Neutrophil (primary cell): Measurements from ENCODE around the gene LSP1.

ENCODE experiments used
- H3K27ac ChIP-seq: fragments of 200-600 bp; sonication (generic); 2 replicates; pipeline ENCODE4 v1.5.1; 2016; ENCODE audit warnings: mild to moderate bottlenecking, moderate library complexity
- H3K27me3 ChIP-seq: fragments of 200-600 bp; sonication (generic); 2 replicates; pipeline ENCODE4 v1.6.0; 2016; ENCODE audit warnings: mild to moderate bottlenecking
- H3K36me3 ChIP-seq: fragments of 200-600 bp; sonication (generic); 2 replicates; pipeline ENCODE4 v1.5.1; 2017
- H3K4me1 ChIP-seq, 2 experiments: fragments of 200-600 bp in 1 of 2; sonication (generic) in 1 of 2; 1 replicate in 1 of 2; 2 replicates in 1 of 2; pipeline versions ENCODE4 v1.5.1 to v1.6.1; 2013 to 2016; ENCODE audit warnings: low read depth in 1 of 2, low read length in 1 of 2, mild to moderate bottlenecking in 1 of 2, moderate library complexity in 1 of 2; ENCODE audit not compliant: control insufficient read depth in 1 of 2, insufficient read depth in 1 of 2
- H3K4me3 ChIP-seq, 2 experiments: fragments of 200-600 bp in 1 of 2; sonication (generic) in 1 of 2; 1 replicate in 1 of 2; 2 replicates in 1 of 2; pipeline ENCODE4 v1.5.1; 2013 to 2016; ENCODE audit warnings: low read depth in 1 of 2, low read length in 1 of 2, mild to moderate bottlenecking in 1 of 2, moderate library complexity in 1 of 2
- H3K9me3 ChIP-seq: fragments of 200-600 bp; sonication (generic); 2 replicates; pipeline ENCODE4 v1.5.1; 2016
- TF ChIP-seq, protein P1 (sequence below): fragments of 200-600 bp; sonication (generic); IDR thresholded peaks from 2 replicates; pipeline ENCODE4 v1.5.1; 2016; ENCODE audit warnings: antibody characterized with exemption

Gene LSP1

DNA sequence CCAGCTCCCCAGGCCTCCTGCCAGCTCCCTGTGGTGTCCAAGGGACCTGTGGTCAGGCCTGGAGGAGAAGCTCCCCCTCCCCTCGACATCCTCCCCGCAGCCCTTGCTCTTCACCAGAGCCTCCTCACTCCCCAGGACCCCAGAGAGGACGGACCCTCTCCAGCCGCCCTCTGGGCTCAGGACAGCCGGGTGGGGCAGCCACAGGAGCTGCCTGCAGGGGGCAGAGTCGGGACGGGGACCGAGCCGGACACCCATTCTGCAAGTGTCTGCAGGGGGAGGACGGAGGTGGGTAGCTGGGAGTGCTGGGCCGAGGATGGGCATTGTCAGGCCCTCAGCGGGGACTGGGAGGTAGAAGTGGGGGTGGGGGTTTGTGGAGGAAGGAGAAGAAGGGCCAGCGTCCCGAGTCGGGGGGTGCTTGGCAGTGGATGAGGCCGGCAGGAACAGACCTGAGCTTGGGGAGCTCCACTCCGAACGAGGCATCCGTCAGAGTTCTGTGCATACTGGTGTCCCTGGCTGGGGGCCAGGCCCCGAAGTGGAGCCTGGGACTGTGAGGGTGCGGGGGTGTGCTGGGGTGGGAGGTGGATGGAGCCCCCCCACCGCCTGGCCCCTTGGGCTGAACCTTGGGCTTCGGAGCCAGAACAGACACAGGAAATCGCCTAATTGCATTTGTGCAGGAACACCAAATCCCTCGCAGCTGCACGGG is 23.6 kb downstream of the LSP1 start:
- TF ChIP-seq, protein P1, sequence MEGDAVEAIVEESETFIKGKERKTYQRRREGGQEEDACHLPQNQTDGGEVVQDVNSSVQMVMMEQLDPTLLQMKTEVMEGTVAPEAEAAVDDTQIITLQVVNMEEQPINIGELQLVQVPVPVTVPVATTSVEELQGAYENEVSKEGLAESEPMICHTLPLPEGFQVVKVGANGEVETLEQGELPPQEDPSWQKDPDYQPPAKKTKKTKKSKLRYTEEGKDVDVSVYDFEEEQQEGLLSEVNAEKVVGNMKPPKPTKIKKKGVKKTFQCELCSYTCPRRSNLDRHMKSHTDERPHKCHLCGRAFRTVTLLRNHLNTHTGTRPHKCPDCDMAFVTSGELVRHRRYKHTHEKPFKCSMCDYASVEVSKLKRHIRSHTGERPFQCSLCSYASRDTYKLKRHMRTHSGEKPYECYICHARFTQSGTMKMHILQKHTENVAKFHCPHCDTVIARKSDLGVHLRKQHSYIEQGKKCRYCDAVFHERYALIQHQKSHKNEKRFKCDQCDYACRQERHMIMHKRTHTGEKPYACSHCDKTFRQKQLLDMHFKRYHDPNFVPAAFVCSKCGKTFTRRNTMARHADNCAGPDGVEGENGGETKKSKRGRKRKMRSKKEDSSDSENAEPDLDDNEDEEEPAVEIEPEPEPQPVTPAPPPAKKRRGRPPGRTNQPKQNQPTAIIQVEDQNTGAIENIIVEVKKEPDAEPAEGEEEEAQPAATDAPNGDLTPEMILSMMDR: no peak
- Histone ChIP-seq H3K27me3 (no peaks in the 10 kb centered on the region), H3K9me3 (no peaks in the 10 kb centered on the region), H3K36me3 (peaks cover 85% of the 10 kb centered on the region), H3K4me3 (no peak overlapping the region), H3K4me1 (peaks cover 37 to 93% of the 10 kb centered on the region in 2 experiments), H3K27ac (peak overlapping the region; percentile 52)

DNA sequence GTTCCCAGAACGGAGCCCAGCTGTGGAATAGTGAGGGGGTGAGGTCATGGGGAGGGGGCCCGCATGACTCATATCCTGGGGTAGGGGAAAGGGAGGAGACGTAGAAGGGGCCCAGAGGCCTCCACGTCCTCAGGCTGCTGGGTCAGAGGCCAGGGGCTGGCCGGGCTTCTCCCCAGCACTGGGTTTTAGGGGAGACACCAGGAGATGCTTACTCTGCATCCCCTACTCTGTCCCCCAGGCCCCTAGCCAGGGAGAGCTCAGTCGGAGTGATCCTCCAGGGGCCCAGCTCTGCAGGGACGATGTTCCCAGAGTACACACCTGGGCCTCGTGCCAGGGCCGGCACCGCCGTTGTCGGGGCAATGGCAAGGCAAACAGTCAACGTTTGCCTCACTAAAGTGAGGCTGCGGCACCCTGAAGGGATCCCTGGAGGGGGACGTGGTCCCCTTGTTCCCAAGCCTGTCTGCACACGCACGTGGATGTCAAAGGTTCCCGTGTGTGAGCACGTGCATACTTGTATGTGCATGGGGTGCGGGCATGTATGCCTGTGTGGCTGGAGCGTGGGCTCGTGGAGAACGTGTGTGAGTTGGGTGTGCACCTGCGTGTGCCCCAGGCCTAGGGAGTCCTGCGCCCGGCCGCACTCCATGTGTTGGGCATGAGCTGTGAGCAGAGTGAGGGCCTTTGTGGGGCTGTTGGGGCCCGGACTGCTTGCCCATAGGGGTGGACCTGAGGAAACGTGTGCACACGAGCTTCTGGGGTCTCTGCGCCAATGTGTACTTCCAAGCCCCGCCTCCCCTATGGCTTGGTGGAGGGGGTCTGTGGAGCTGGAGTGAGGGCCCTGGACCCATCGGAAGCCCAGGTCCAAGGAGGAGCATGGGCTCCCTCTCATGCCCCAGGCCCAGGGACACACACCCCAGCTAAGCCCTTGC is 24.6 kb downstream of the LSP1 start:
- no peaks in the 10 kb centered on the region for H3K27me3 ChIP-seq
- TF ChIP-seq, protein P1: no peak
- H3K27ac ChIP-seq: no peak overlapping the region
- H3K4me1 ChIP-seq: peaks cover 45 to 93% of the 10 kb centered on the region in 2 experiments
- no peak overlapping the region for H3K4me3 ChIP-seq
- H3K36me3 ChIP-seq: peaks cover 88% of the 10 kb centered on the region
- H3K9me3 ChIP-seq: no peaks in the 10 kb centered on the region

DNA sequence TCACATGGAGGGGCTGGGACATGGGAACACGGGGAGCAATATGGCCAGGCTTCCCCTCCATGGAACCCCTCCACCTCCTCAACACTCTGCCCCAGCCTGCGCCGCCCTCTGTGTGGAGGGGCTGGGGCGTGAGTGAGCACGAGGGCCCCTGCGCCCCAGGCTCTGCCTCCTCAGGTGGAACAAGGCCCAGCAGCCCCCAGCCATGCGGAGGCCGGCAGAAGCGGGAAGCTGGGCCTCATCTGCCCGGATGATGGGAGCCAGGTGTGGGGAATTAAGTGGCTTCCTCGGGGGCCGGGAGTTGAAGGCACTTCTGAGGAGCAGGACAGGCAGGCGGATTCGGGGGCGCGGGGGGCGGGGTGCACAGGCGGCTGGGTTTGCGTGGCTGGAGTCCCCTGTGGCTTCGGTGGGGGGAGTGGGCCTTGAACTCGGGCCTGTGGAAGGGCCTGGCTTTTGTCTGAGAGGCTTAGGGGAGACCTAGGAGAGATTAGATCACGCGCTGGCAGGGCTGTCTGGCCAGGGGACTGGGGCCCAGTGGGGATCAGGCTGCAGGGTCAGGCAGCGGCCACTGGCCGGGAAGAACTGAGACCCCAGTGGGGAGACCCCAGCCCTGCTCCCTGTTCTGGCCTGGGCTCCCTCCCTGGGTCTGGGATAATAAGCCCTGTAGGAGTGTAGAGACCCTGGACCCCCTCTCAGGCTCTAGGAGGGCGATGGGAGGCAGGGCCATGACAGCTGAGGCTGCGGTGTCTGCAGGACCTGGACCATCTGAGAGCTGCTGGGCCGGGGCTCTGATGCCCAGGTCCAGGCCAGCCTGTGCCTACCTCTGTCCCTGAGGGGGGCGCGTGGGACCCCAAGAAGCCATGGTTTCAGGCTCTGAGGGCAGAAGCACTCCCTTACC is 25.5 kb downstream of the LSP1 start:
- Histone ChIP-seq H3K9me3 (no peaks in the 10 kb centered on the region), H3K4me1 (peaks cover 45 to 85% of the 10 kb centered on the region in 2 experiments), H3K4me3 (no peak overlapping the region), H3K27ac (peak overlapping the region; percentile 23), H3K27me3 (no peaks in the 10 kb centered on the region), H3K36me3 (peaks cover 90% of the 10 kb centered on the region)
- TF ChIP-seq, protein P1: no peak

DNA sequence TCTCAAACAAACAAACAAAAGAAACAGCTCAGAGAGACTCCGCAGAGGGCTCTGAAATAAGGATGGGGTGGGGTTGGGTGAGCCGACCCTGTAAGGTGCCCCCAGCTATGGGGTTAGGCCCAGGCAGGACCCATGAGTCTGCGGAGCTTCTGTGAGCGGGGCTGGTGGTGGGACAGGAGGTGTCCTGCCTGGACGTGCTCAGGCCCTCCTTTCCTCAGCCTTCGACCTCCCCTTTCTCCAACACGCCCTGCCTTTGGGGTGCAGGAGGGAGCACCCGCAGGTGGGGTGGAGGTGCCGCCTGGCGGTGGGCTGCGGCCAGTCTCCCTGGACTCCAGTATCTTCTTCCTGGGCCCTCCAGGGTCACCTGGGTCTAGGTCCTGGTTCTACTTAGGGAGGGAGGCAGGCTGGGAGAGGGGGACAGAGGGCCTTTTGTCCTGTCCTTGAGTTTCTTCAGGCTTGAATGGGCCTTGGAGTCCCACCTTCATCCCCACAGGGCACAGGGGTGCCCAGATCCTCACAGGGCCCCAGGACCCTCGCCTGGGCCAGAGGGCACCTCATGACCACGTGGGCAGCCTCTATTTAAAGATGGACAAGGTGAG is 26.6 kb downstream of the LSP1 start:
- Histone ChIP-seq H3K4me3 (no peak overlapping the region), H3K9me3 (no peaks in the 10 kb centered on the region)

More for the DNA sequence above, 26.6 kb downstream of the LSP1 start:
- peaks cover 98% of the 10 kb centered on the region for H3K36me3 ChIP-seq
- H3K4me1 ChIP-seq: peaks cover 45 to 80% of the 10 kb centered on the region in 2 experiments
- TF ChIP-seq, protein P1: no peak
- H3K27me3 ChIP-seq: no peaks in the 10 kb centered on the region
- H3K27ac ChIP-seq: peak overlapping the region; percentile 64
